HG03442 (cell line): ENCODE data around the gene SP7.
"Not testable (repeated sequence)": the region's sequence is repeated elsewhere in the genome, so short reads cannot be mapped to it uniquely, and the experiment has no call there.

Experiments
- ATAC-seq: cut with Tn5 transposase; IDR thresholded peaks from one replicate; pipeline ENCODE4 v1.9.1; 2021; ENCODE audit warnings: mild to moderate bottlenecking, moderate library complexity; ENCODE audit not compliant: unreplicated experiment

The SP7 gene

GRCh38 chr12:53336181-53336681, at the start of gene SP7:
Gene SP7 (minus strand): TSS chr12:53336354. CDS start chr12:53335646, 708 bp downstream.
- ATAC-seq = no peak

GRCh38 chr12:53383258-53383657, 47.1 kb upstream of the SP7 start:
- ATAC-seq = no peak

GRCh38 chr12:53381731-53382630, 45.8 kb upstream of the SP7 start:
- ATAC-seq = no peak

- ATAC-seq = no peak
Observed at GRCh38 chr12:53380794-53381730, 44.9 kb upstream of the SP7 start.

- ATAC-seq = peak; percentile 36
Observed at GRCh38 chr12:53380104-53380793, 44.1 kb upstream of the SP7 start, which contains the start of gene SP1. Gene SP1 (plus strand): TSS chr12:53380176. CDS start chr12:53380292, 116 bp downstream.

- ATAC-seq = peak; percentile 61
Observed at GRCh38 chr12:53379389-53380103, 43.4 kb upstream of the SP7 start.

GRCh38 chr12:53378724-53379388, 42.7 kb upstream of the SP7 start:
- ATAC-seq = no peak

GRCh38 chr12:53378222-53378621, 42.1 kb upstream of the SP7 start:
- no peak for ATAC-seq

- no peak for ATAC-seq
Observed at GRCh38 chr12:53376747-53377146, 40.6 kb upstream of the SP7 start.

GRCh38 chr12:53374277-53374676, 38.1 kb upstream of the SP7 start:
- not testable (repeated sequence) for ATAC-seq

- not testable (repeated sequence) for ATAC-seq
Observed at GRCh38 chr12:53373554-53374133, 37.5 kb upstream of the SP7 start.

GRCh38 chr12:53365245-53365904, 29.2 kb upstream of the SP7 start:
- ATAC-seq = no peak

GRCh38 chr12:53361638-53362037, 25.5 kb upstream of the SP7 start:
- ATAC-seq = not testable (repeated sequence)

GRCh38 chr12:53358836-53359419, 22.8 kb upstream of the SP7 start:
- ATAC-seq = no peak

GRCh38 chr12:53355121-53355520, 19.0 kb upstream of the SP7 start:
- no peak for ATAC-seq

- no peak for ATAC-seq
Observed at GRCh38 chr12:53353257-53353655, 17.1 kb upstream of the SP7 start.

GRCh38 chr12:53352331-53353256, 16.4 kb upstream of the SP7 start:
- ATAC-seq = peak; percentile 61
